Measurements from ENCODE around the gene ZCCHC18. TPM values are rescaled to one million over a fixed set of nuclear protein-coding genes. Genes with fewer than 3 reads are reported as not detected.

ZCCHC18 gene
- total RNA-seq: 2.5 TPM

DNA sequence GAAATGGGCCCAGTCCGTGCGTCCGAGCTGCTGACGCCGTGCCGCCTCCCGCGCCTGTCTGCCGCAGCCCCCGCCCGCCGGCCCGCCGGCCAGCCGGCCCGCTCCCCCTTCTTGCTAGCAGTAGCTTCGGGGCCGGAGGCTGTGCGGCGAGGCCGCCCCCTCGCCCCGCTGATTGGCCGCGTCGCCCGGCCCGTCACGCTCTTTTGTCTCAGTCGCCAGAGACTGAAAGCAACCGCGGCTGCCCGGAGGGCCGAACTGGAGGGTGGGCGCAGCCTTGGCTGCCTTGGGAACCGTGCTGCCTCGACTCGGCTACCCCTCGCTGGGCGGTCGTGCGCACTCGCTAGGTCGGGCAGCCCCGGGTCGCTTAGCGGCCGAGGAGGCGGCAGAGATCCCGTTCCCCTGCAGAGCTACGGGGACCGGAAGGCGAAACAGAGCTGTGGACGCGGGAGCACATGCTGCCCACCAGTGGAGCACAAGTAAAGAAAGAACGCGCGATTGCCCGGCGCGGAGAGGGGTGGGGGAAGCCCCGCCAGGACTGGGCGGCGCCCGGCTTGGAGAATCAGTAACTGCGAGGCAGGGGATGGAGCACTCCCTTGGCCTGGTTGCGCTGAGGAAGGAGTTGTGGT is at the start of gene ZCCHC18:
Gene ZCCHC18, plus strand, starts transcription at position 198 of the 626 bp plus-strand sequence. CDS start 1,589 bp downstream, outside the sequence.

DNA sequence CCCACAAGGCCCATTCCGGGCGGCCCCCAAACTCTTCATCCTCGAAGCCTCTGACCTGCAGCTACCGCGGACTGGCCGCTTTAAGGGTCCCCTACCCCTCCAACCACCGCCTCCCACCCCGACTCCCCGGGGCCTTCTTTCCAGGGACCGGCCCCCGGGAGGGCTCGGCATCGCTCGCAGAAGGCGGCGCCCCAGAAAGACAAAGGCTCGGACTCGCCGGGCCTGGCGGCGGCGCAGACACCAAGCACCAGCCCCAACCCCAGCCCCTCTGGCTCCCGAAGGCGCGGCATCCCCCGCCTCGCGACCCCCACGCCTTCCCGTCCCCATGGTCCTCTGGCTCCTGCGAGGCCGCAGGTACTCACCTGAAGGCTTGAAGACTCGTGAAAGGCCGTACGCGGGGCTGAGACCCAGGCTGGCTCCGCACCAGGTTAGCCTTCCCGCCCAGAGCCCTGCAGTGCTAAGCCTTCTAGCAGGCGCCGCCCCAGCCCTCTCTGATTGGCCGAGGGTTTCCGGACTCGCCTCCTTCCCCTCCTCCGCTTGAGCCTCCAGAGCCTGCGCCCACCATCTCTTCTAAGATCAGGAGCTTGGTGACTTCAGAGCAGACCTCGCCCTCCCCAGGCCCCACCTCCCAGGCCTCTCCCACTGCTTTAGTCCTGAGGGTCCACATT is 36.4 kb upstream of the ZCCHC18 start, which contains the start of gene TMSB15C:
Gene TMSB15C, minus strand, starts transcription at position 459 of the 668 bp plus-strand sequence.

GRCh38 chrX:104156630-104157529 is 44.6 kb downstream of the ZCCHC18 start, which contains the start of gene SLC25A53:
Gene SLC25A53, minus strand, starts transcription at chrX:104157009. Its CDS starts 51,752 bp downstream, at chrX:104105257.

Other genes starting within 250 kb of the ZCCHC18 start
- gene TMSB15B, start 149.9 kb upstream of the ZCCHC18 start, total RNA-seq: 11.7 TPM
- not detected for gene H2BW1, start 98.8 kb upstream of the ZCCHC18 start, total RNA-seq
- not detected for gene H2BW2, start 72.6 kb upstream of the ZCCHC18 start, total RNA-seq
- 7.9 TPM for gene TMSB15C, start 36.3 kb upstream of the ZCCHC18 start, total RNA-seq
- 16.2 TPM for gene SLC25A53, start 44.5 kb downstream of the ZCCHC18 start, total RNA-seq
- gene FAM199X, start 53.9 kb downstream of the ZCCHC18 start, total RNA-seq: 32.7 TPM
- gene ESX1, start 142.4 kb downstream of the ZCCHC18 start, total RNA-seq: not detected